GM08714 (cell line): ENCODE results near the gene GALNTL6.

Experiments
- H3K4me3 ChIP-seq: fragments of 200-500 bp; sonication (Bioruptor generic); 2 replicates; pipeline ENCODE4 v1.5.1; 2014; ENCODE audit warnings: mild to moderate bottlenecking, low read length, inconsistent platforms
- ZNF274 ChIP-seq: IDR thresholded peaks from 2 replicates; pipeline ENCODE4 v1.6.1; 2012; ENCODE audit warnings: mild to moderate bottlenecking, low read depth, low read length

GALNTL6 gene

GRCh38 chr4:172989984-172990820 is 1177.0 kb downstream of the GALNTL6 start:
- TF ChIP-seq ZNF274: no peak
- no peak overlapping the region for H3K4me3 ChIP-seq

GRCh38 chr4:172992648-172993378 is 1179.6 kb downstream of the GALNTL6 start:
- no peak for TF ChIP-seq ZNF274
- no peak overlapping the region for H3K4me3 ChIP-seq

GRCh38 chr4:172995161-172995560 is 1182.0 kb downstream of the GALNTL6 start:
- no peak overlapping the region for H3K4me3 ChIP-seq
- no peak for TF ChIP-seq ZNF274

- TF ChIP-seq ZNF274: no peak
Observed at GRCh38 chr4:172995704-172996103, 1182.5 kb downstream of the GALNTL6 start.

GRCh38 chr4:172996571-172997216 is 1183.5 kb downstream of the GALNTL6 start:
- no peak overlapping the region for H3K4me3 ChIP-seq
- no peak for TF ChIP-seq ZNF274

More at GRCh38 chr4:172995704-172996103, 1182.5 kb downstream of the GALNTL6 start:
- H3K4me3 ChIP-seq: no peak overlapping the region

- no peak overlapping the region for H3K4me3 ChIP-seq
- TF ChIP-seq ZNF274: no peak
Observed at GRCh38 chr4:172997217-172997609, 1184.0 kb downstream of the GALNTL6 start.

- H3K4me3 ChIP-seq: no peak overlapping the region
- no peak for TF ChIP-seq ZNF274
Observed at GRCh38 chr4:172997856-172998255, 1184.7 kb downstream of the GALNTL6 start.

GRCh38 chr4:172998527-172999469 is 1185.6 kb downstream of the GALNTL6 start:
- TF ChIP-seq ZNF274: no peak
- no peak overlapping the region for H3K4me3 ChIP-seq

- H3K4me3 ChIP-seq: no peak overlapping the region
- no peak for TF ChIP-seq ZNF274
Observed at GRCh38 chr4:173001571-173001970, 1188.4 kb downstream of the GALNTL6 start.

- no peak for TF ChIP-seq ZNF274
- no peak overlapping the region for H3K4me3 ChIP-seq
Observed at GRCh38 chr4:173002830-173003561, 1189.8 kb downstream of the GALNTL6 start.

GRCh38 chr4:173005912-173006633 is 1192.9 kb downstream of the GALNTL6 start:
- no peak for TF ChIP-seq ZNF274
- no peak overlapping the region for H3K4me3 ChIP-seq

- no peak for TF ChIP-seq ZNF274
- H3K4me3 ChIP-seq: no peak overlapping the region
Observed at GRCh38 chr4:173008436-173008835, 1195.2 kb downstream of the GALNTL6 start.
